HUDEP-2 (cell line): ENCODE measurements around the gene SRSF6.
"Not testable (repeated sequence)": the region's sequence is repeated elsewhere in the genome, so short reads cannot be mapped to it uniquely, and the experiment has no call there.

Source experiments
- DNase-seq, 76 experiments: peaks; one replicate each; lab custom pipeline; 2025; ENCODE audit not compliant: unreplicated experiment in 76 of 76; lab: John Stamatoyannopoulos, UW

Gene SRSF6

GRCh38 chr20:43457640-43458421, at the start of gene SRSF6:
TSS of gene SRSF6 (plus strand) at chr20:43457896. CDS start at chr20:43458034, 138 bp downstream.
- DNase-seq, result peak in 75 of 76 experiments; percentile 21 to 93 (median 81)

- DNase-seq, result peak in 11 of 76 experiments; percentile 4 to 35 (median 8)
Measured at GRCh38 chr20:43408848-43409576, 48.7 kb upstream of the SRSF6 start.

GRCh38 chr20:43409577-43409913, 48.2 kb upstream of the SRSF6 start:
- DNase-seq, result no peak

- no peak for DNase-seq
Measured at GRCh38 chr20:43415661-43416430, 41.9 kb upstream of the SRSF6 start.

GRCh38 chr20:43416591-43417228, 41.0 kb upstream of the SRSF6 start:
- no peak for DNase-seq

- DNase-seq, result no peak
Measured at GRCh38 chr20:43420192-43420591, 37.5 kb upstream of the SRSF6 start.

GRCh38 chr20:43420913-43421312, 36.8 kb upstream of the SRSF6 start:
- DNase-seq, result not testable (repeated sequence)

- DNase-seq, result no peak
Measured at GRCh38 chr20:43426172-43426571, 31.5 kb upstream of the SRSF6 start.

GRCh38 chr20:43430265-43431133, 27.2 kb upstream of the SRSF6 start:
- DNase-seq, result no peak

GRCh38 chr20:43431134-43431519, 26.6 kb upstream of the SRSF6 start:
- DNase-seq, result no peak

- DNase-seq, result no peak
Measured at GRCh38 chr20:43432498-43432897, 25.2 kb upstream of the SRSF6 start.

- no peak for DNase-seq
Measured at GRCh38 chr20:43433250-43433854, 24.3 kb upstream of the SRSF6 start.

GRCh38 chr20:43434565-43434964, 23.1 kb upstream of the SRSF6 start:
- no peak for DNase-seq

- DNase-seq, result no peak
Measured at GRCh38 chr20:43438578-43439316, 18.9 kb upstream of the SRSF6 start.

GRCh38 chr20:43440531-43440930, 17.2 kb upstream of the SRSF6 start:
- no peak for DNase-seq

- no peak for DNase-seq
Measured at GRCh38 chr20:43442282-43442880, 15.3 kb upstream of the SRSF6 start.

- DNase-seq, result no peak
Measured at GRCh38 chr20:43444107-43444506, 13.6 kb upstream of the SRSF6 start.

GRCh38 chr20:43446361-43446879, 11.3 kb upstream of the SRSF6 start:
- DNase-seq, result no peak
